CD4-positive, alpha-beta T cell treated with Interleukin-12 subunit alpha and Interleukin-12 subunit beta, for 1 hour (primary cell): ENCODE measurements around the gene WWP2.
"Not testable (repeated sequence)": the region's sequence is repeated elsewhere in the genome, so short reads cannot be mapped to it uniquely, and the experiment has no call there.

Experiments
- DNase-seq: peaks from one replicate; pipeline ENCODE4 v3.0.0-alpha.2; 2020

WWP2 gene

DNA sequence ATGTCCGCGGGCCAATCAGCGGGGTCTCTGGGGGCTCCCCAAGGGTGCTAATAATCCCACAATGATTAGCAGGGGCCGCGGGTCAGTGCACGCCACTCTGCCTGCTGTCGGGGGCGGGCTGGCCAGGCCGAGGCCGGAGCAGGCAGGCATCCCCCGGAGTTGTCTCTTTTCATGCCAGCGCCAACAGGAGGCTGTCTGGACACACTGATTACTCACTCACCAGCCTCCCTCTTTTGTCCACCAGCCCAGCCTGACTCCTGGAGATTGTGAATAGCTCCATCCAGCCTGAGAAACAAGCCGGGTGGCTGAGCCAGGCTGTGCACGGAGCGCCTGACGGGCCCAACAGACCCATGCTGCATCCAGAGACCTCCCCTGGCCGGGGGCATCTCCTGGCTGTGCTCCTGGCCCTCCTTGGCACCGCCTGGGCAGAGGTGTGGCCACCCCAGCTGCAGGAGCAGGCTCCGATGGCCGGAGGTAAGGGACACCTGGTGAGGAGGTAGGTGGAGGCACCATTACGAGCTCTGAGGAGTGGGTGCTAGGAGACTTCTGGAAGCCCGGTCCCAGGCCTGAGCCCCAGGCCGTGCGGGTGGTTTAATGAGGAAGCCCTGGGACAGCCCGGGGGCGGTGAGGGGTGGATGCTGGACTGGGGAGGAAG, 189.0 kb downstream of the WWP2 start, which contains the start of gene CLEC18A:
TSS of gene CLEC18A (plus strand) at position 318 of the 655 bp plus-strand sequence. CDS start at position 351, 33 bp downstream.
- DNase-seq: not testable (repeated sequence)

DNA sequence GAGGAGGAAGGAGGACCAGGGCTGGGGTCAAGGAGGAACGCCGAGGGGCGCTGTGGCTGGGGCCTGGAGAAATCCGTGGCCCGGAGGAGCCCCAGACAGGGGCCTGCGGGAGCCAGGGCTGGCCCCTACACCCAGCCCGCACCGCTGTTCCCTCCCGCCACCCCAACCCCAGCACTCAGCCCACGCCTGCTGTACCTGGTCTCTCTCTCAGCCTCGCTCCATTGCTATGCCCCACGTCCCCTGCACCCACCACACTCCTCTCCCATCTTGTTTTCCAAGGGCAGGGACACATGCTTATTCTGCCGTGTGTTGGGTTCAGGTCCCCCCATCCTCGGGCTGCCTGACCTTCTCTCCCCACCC, 189.5 kb downstream of the WWP2 start:
- DNase-seq: not testable (repeated sequence)

DNA sequence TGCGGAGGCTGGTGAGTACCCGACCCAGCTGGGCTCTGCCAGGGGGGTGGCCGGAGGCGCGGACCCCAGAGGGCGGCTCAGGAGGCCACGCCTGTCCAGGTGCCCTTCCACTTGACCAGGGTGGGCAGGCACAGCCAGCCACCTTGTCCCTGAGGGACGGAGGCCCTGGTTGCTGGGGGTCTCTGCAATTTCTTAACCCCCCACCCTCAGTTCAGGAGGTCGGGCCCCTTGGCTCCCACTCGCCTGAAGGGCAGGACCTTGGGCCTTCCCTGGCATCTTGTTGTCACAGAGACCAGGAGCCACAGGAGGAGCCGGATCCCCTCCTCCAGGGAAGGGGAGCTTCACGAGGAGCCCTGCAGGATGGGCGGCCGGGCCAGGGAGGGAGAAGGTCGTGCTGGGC, 190.0 kb downstream of the WWP2 start:
- DNase-seq: not testable (repeated sequence)

DNA sequence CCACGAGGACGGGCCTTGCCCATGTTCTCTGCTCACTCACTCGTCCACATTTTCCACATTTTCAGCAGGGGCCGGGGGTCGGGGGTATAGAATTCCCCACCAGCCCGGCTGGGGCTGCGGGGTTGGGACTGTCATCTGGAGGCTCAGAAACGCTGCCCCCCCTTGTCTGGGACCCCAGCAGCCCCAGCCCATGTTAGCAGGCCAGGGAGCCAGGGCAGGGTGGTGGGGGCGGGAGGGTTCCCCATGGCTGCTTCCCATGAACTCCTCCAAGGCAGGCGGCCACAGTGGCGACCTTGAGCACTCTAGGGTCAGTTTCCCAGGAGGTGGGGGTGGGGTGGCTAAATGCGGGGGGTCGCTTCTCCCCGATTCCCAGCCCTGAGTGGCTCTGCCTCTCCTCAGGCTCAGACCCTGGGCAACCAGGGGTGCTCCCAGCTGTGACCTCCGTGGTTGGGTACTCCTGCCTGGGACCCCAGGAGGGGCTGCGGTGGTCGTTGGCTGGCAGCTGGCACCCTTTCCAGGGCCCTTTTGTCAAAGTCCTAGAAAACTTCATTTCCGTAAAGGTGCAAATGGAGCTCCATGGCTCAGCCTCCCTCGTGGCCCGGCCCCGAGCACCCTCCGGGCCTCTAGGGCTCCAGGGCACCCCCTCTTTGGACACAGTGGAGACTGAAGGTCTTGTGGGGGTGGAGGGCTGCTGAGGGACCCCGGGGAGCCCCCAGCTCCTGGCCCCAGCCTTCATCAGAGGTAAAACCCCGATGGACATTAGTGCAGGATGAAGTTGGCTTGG, 190.6 kb downstream of the WWP2 start:
- DNase-seq: not testable (repeated sequence)

DNA sequence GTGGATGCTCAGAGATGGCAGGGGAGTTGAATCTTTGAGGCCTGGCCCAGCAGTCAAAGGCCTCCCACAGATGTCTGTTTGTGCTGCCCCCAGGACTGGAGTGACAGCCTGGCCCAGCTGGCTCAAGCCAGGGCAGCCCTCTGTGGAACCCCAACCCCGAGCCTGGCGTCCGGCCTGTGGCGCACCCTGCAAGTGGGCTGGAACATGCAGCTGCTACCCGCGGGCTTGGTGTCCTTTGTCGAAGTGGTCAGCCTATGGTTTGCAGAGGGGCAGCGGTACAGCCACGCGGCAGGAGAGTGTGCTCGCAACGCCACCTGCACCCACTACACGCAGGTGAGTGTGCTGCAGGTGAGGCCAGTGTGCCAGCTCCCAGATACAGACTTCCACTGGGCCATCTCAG, 192.1 kb downstream of the WWP2 start:
- not testable (repeated sequence) for DNase-seq

DNA sequence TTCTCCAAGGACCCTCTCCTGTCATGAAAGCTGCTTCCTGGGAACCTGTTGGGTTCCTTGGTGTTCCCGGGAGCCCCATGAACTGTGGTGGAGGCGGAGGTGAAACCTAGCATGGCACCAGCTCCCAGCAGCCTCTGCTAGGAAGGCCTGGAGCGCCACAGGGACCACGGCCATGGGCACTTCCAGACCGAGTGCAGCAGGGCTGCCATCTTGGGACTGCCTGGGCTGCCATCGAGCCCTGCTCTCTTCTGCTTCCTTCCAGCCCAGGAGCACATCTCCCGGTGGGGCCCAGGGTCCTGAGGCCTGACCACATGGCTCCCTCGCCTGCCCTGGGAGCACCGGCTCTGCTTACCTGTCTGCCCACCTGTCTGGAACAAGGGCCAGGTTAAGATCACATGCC, 201.2 kb downstream of the WWP2 start:
- not testable (repeated sequence) for DNase-seq

DNA sequence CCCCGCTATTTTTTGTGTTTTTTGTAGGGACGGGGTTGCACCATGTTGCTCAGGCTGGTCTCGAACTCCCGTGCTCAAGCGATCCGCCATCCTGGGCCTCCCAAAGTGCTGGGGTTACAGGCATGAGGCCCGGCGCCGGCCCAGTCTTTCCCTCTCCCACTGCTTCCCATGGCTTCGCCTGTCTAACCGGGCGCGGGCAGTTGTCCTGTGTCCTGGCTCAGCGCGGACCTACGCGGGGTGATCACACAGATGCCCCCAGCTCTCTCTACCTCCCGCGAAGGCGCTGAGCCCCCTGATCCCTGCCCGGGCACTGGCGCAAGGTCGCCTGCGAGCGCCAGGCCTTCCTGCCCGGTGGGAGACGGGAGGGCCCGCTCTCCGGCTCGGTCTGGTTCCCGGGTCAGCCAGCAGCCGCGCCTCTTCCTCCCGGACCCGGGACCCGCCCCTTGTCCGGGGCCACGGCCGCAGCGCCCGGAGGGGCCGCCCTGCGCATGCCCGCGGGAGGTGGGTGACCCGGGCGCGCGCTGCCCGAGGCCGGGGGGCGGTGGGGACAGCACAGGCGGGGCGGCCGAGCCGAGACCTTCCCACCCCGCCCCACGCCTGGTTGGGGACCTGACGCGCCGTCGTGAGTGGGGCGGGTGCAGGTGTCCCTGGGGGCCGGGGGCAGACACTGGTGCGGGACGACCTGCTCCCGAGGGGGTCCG, 203.0 kb downstream of the WWP2 start:
- not testable (repeated sequence) for DNase-seq

DNA sequence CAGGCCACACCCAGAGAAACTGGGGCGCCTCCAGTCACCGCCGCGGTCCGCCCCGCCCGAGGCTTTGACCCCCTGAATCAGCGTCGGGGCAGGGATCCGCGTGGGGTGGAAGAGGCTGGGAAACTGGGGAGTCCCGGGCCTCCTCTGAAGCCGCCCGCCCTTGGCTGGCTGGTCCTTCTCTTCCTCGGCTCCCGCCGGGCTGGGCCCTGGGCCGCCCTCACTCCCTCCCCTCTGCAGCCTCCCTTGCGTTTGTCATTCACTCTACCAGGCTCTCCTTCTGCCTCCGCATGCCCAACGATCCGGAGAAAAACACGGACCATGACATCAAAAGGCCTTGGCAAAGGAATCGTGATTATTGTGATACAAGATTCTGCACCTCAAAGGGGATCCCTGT, 203.5 kb downstream of the WWP2 start:
- not testable (repeated sequence) for DNase-seq

DNA sequence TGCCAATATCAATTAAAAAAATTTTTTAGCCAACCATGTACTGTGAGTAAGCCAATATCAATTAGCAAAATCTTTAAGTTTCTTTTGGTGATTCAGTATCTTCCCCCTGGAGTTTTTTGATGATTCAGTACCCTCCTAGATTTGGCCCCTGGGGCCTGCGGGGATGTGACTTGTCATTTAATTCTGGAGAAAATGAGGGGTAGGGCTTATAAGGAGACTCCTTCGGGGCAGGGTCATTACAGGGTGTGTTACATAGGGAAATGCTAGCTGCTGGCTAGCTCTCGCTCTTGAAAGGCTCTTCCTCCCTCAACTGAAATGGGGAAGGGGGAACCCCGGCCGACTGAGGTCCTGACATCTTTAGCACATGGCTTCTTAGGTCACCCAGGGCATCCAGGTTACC, 205.6 kb downstream of the WWP2 start:
- DNase-seq: not testable (repeated sequence)

DNA sequence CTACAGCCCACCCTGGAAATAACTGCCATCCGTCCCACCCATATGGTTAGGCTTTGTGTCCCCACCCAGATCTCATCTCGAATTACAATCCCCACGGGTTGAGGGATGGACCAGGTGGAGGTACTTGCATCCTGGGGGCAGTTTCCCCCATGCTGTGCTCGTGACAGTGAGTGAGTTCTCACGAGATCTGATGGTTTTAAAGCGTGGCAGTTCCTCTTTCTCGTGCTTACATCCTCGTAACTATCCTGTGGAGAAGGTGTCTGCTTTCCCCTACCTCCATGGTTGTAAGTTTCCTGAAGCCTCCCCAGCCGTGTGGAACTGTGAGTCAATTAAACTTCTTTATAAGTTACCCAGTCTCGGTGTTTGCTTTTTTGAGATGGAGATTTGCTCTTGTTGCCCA, 206.0 kb downstream of the WWP2 start:
- not testable (repeated sequence) for DNase-seq

DNA sequence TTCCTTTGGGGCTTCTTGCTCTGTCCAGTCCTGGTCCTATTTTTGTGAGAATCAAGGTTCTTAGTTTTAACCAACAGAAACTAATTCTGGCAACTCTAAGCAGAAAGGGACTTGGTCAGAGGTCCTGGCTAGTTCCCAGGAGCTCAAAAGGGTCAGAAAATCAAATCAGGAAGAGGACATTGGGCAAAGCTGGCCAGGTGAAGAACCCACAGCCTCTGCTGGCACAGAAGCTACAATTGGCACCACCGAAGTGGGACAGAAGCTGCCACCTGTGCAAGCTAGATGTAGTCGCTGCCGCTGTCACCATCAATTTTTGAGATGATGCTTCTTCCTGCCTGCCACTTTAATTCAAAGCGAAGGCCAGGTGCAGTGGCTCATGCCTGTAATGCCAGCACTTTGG, 207.5 kb downstream of the WWP2 start:
- not testable (repeated sequence) for DNase-seq

DNA sequence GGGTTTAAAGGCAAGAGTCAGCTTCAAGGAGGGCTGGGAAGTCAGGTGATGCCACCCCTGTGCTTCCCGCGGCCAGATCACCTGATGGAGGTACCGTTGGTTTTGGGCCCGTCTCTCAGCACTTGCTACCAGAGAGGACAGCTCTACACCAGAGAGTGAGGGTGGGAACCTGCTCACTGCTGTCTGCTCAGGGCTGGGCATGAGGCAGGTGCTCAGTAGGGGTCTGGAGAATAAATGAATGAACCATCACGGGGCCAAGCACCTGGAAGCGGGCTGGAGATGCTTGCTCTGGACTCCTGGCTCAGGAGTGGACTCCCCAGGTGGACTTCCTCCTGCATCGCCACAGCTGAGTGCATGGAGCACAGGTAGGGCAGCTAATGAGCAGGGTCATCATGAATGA, 210.0 kb downstream of the WWP2 start:
- DNase-seq: not testable (repeated sequence)

DNA sequence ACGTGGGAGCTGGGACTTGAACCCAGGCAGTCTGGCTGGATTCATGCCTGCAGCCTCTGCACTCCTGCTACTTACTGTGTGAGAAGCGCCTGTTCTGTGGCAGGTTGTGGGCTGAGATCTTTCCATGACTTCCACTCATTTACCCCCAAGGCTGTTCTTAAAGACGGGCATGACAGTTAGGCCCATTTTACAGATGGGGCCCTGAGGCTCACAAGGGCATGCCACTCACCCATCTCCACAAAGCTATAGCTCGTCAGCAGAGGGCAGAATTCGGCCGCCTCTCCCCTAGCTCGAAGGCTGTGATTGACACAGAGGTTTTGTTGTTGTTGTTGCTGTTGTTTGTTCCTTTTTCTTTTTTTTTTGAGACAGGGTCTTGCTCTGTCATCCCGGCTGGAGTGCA, 210.8 kb downstream of the WWP2 start:
- DNase-seq: not testable (repeated sequence)

DNA sequence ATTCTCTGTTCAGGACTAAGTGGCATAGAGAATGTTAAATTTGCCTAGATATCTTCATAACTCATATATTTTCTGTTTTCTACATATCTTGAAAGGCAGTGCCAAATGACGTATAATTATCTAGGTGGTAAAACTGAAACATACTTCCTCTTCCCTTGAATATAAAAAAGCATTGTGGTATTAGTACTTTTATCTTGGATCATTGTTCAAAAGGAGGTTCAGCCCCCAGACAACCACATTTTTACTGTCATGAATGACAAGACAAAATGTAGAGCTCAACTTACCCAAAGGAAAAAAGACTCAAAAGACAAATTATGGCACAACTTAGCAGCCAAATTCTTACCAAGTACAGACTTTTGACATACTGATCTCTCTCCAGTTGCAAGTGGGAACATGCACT, 223.1 kb downstream of the WWP2 start:
- DNase-seq: not testable (repeated sequence)
